Colonic mucosa (tissue), 4 donors: ENCODE results near the gene GBX2. TPM values are rescaled to one million over a fixed set of nuclear protein-coding genes. Genes with fewer than 3 reads are reported as not detected.

Experiments used
- DNase-seq: peaks from one replicate; pipeline ENCODE4 v3.0.0-alpha.2; 2020
- H3K27ac ChIP-seq: fragments of 200-600 bp; one replicate; pipeline ENCODE4 v1.8.0; 2021
- H3K27me3 ChIP-seq: fragments of 200-600 bp; one replicate; pipeline ENCODE4 v1.8.0; 2021
- H3K36me3 ChIP-seq: fragments of 200-600 bp; one replicate; pipeline ENCODE4 v1.8.0; 2021
- H3K4me1 ChIP-seq: fragments of 200-600 bp; one replicate; pipeline ENCODE4 v1.8.0; 2021; ENCODE audit warnings: mild to moderate bottlenecking
- H3K4me3 ChIP-seq: fragments of 200-600 bp; one replicate; pipeline ENCODE4 v1.8.0; 2021
- H3K9ac ChIP-seq, 2 donors: one replicate each; pipeline ENCODE4 v1.7.0; 2013; ENCODE audit warnings: control low read depth in 2 of 2, low read depth in 2 of 2, low read length in 2 of 2
- H3K9me3 ChIP-seq: fragments of 200-600 bp; one replicate; pipeline ENCODE4 v1.8.0; 2021
- intact Hi-C: fragments of 100-400 bp; cut with DNase I; formaldehyde crosslinking; loops from one replicate; pipeline ENCODE4 v1.14.1; 2022
- total RNA-seq, 2 donors: library from RNA; stranded (reverse); fragmentation: NEBNext Ultra II Directional in 1 of 2; extraction: Animal tissue kit (Norgen Biotek cat#: 25700) in 1 of 2; gene quantifications; one replicate each; pipeline ENCODE4 v1.2.1, GENCODE V29; 2021
- TF ChIP-seq, protein P1 (sequence below): fragments of 200-600 bp; IDR thresholded peaks from one replicate; pipeline ENCODE4 v1.8.0; 2022; ENCODE audit warnings: antibody characterized with exemption, mild to moderate bottlenecking
- donor health status: healthy.
- donor health status: DM: no; HTN: no; CAD: no.
- donor health status: DM: no; HTN: no; CAD: no.

Gene GBX2
- total RNA-seq, 2 donors from 2014 or later: not detected

- Histone ChIP-seq H3K27me3 (peaks cover 89% of the 10 kb centered on the region), H3K9ac (no peak overlapping the region), H3K27ac (no peak overlapping the region), H3K36me3 (no peaks in the 10 kb centered on the region), H3K4me3 (no peak overlapping the region), H3K4me1 (peaks cover 23% of the 10 kb centered on the region), H3K9me3 (no peaks in the 10 kb centered on the region)
- no peak for DNase-seq
- TF ChIP-seq, protein P1, sequence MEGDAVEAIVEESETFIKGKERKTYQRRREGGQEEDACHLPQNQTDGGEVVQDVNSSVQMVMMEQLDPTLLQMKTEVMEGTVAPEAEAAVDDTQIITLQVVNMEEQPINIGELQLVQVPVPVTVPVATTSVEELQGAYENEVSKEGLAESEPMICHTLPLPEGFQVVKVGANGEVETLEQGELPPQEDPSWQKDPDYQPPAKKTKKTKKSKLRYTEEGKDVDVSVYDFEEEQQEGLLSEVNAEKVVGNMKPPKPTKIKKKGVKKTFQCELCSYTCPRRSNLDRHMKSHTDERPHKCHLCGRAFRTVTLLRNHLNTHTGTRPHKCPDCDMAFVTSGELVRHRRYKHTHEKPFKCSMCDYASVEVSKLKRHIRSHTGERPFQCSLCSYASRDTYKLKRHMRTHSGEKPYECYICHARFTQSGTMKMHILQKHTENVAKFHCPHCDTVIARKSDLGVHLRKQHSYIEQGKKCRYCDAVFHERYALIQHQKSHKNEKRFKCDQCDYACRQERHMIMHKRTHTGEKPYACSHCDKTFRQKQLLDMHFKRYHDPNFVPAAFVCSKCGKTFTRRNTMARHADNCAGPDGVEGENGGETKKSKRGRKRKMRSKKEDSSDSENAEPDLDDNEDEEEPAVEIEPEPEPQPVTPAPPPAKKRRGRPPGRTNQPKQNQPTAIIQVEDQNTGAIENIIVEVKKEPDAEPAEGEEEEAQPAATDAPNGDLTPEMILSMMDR: no peak
- intact Hi-C loops: no loop called here
These were observed 5.2 kb downstream of the GBX2 start for GRCh38 chr2:236162882-236163470.

GRCh38 chr2:236162031-236162845, 5.9 kb downstream of the GBX2 start:
- DNase-seq: no peak
- H3K36me3 ChIP-seq: no peaks in the 10 kb centered on the region
- no peaks in the 10 kb centered on the region for H3K9me3 ChIP-seq
- no peak overlapping the region for H3K4me3 ChIP-seq
- peaks cover 82% of the 10 kb centered on the region for H3K27me3 ChIP-seq
- H3K9ac ChIP-seq: no peak overlapping the region
- intact Hi-C loops: no loop called here
- TF ChIP-seq, protein P1: no peak
- H3K27ac ChIP-seq: no peak overlapping the region
- H3K4me1 ChIP-seq: peaks cover 23% of the 10 kb centered on the region

DNA sequence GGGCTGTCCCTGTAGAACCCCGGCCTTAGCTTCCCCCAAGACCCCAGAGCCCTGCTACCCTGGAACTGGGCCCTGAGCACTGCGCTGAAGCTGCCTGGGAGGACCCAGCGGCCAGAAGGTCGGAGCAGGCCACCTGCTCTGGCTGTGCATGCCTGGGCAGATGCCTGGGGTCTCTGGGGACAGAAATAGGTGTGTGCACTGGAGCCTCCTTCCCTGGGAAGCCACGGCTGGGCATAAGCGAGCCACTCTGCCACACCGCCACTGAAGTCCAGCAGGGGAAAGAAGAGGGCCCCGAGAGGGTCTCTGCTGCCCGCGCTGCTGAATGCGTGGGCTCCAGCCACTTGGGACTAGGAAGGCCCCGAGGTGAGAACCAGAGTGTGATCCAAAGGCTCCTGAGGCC, 6.7 kb downstream of the GBX2 start:
- intact Hi-C loops: no loop called here
- Histone ChIP-seq H3K27me3 (peaks cover 75% of the 10 kb centered on the region), H3K4me1 (peaks cover 15% of the 10 kb centered on the region), H3K4me3 (no peak overlapping the region), H3K36me3 (no peaks in the 10 kb centered on the region), H3K9me3 (no peaks in the 10 kb centered on the region), H3K27ac (no peak overlapping the region), H3K9ac (no peak overlapping the region)
- TF ChIP-seq, protein P1: no peak
- no peak for DNase-seq

DNA sequence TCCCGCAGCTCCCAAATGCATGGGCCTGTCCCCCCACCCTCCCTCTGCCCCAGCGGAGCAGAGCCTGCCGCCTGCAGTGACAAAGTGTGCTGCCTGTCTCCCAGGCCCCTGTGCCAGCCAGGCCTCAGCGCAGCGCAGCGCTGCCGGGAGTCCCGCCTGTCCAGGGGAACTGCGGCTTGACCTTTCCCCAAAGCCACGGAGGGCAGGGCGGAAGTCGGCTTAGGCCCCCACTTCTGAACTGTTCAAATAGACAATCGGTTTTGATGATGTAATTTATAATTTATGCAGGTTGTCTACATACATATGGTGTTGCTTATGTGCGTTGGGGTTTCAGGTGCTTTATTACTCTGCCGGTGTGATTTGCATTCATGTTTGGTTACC, 7.1 kb downstream of the GBX2 start:
- TF ChIP-seq, protein P1: no peak
- no peak for DNase-seq
- Histone ChIP-seq H3K27me3 (peaks cover 70% of the 10 kb centered on the region), H3K27ac (no peak overlapping the region), H3K9ac (no peak overlapping the region), H3K4me3 (no peak overlapping the region), H3K9me3 (no peaks in the 10 kb centered on the region), H3K4me1 (peaks cover 14% of the 10 kb centered on the region), H3K36me3 (no peaks in the 10 kb centered on the region)
- intact Hi-C loops: no loop called here

- Histone ChIP-seq H3K27ac (no peak overlapping the region), H3K9me3 (no peaks in the 10 kb centered on the region), H3K4me1 (peaks cover 14% of the 10 kb centered on the region), H3K4me3 (no peak overlapping the region), H3K27me3 (peaks cover 65% of the 10 kb centered on the region), H3K36me3 (no peaks in the 10 kb centered on the region), H3K9ac (no peak overlapping the region)
- intact Hi-C loops: no loop called here
- DNase-seq: no peak
- TF ChIP-seq, protein P1: no peak
These were observed 7.7 kb downstream of the GBX2 start for GRCh38 chr2:236160366-236161081.
